MV-4-11 (cell line): ENCODE results near the gene C1QC.

Source experiments
- DNase-seq: peaks from one replicate; lab custom pipeline; 2025; lab: John Stamatoyannopoulos, UW

C1QC gene

GRCh38 chr1:22643381-22643780 is at the start of gene C1QC:
C1QC (plus strand) TSS chr1:22643633; CDS start chr1:22644024, 391 bp downstream.
- DNase-seq = peak; percentile 54

- DNase-seq = no peak
Observed at GRCh38 chr1:22594396-22594795, 49.0 kb upstream of the C1QC start.

GRCh38 chr1:22595108-22595507 is 48.3 kb upstream of the C1QC start:
- no peak for DNase-seq

- DNase-seq = no peak
Observed at GRCh38 chr1:22597301-22597965, 46.0 kb upstream of the C1QC start.

GRCh38 chr1:22597996-22598395 is 45.4 kb upstream of the C1QC start:
- no peak for DNase-seq

GRCh38 chr1:22598736-22599135 is 44.7 kb upstream of the C1QC start:
- DNase-seq = no peak

- no peak for DNase-seq
Observed at GRCh38 chr1:22600071-22600816, 43.2 kb upstream of the C1QC start.

GRCh38 chr1:22600817-22601605 is 42.4 kb upstream of the C1QC start:
- no peak for DNase-seq

- DNase-seq = no peak
Observed at GRCh38 chr1:22601610-22602009, 41.8 kb upstream of the C1QC start.

- DNase-seq = no peak
Observed at GRCh38 chr1:22602060-22602740, 41.2 kb upstream of the C1QC start.

GRCh38 chr1:22606161-22606560 is 37.3 kb upstream of the C1QC start:
- DNase-seq = no peak

GRCh38 chr1:22607154-22607553 is 36.3 kb upstream of the C1QC start:
- DNase-seq = no peak

- DNase-seq = no peak
Observed at GRCh38 chr1:22608361-22608760, 35.1 kb upstream of the C1QC start.

GRCh38 chr1:22609291-22609690 is 34.1 kb upstream of the C1QC start:
- DNase-seq = no peak

- peak; percentile 50 for DNase-seq
Observed at GRCh38 chr1:22611530-22611947, 31.9 kb upstream of the C1QC start.

- DNase-seq = no peak
Observed at GRCh38 chr1:22612671-22613571, 30.5 kb upstream of the C1QC start.

GRCh38 chr1:22613572-22613918 is 29.9 kb upstream of the C1QC start:
- DNase-seq = no peak

- DNase-seq = no peak
Observed at GRCh38 chr1:22613951-22614350, 29.5 kb upstream of the C1QC start.

GRCh38 chr1:22615886-22616285 is 27.5 kb upstream of the C1QC start:
- peak; percentile 13 for DNase-seq

- no peak for DNase-seq
Observed at GRCh38 chr1:22616571-22616970, 26.9 kb upstream of the C1QC start.

- DNase-seq = no peak
Observed at GRCh38 chr1:22618056-22618455, 25.4 kb upstream of the C1QC start.
